Measurements from ENCODE around the gene HAP1.
"Not testable (repeated sequence)": the region's sequence is repeated elsewhere in the genome, so short reads cannot be mapped to it uniquely, and the experiment has no call there.

Gene HAP1

GRCh38 chr17:41723801-41724475 is 10.5 kb downstream of the HAP1 start:
- no peak for DNase-seq (ENCODE audit: low spot score)

GRCh38 chr17:41722231-41722630 is 12.2 kb downstream of the HAP1 start:
- no peak for DNase-seq (ENCODE audit: low spot score)

GRCh38 chr17:41718287-41718645 is 16.2 kb downstream of the HAP1 start:
- DNase-seq (ENCODE audit: low spot score) = no peak

- DNase-seq (ENCODE audit: low spot score) = no peak
These were observed 16.8 kb downstream of the HAP1 start for GRCh38 chr17:41717408-41718286.

GRCh38 chr17:41711669-41712400 is 22.6 kb downstream of the HAP1 start, which contains the start of gene GAST:
Gene GAST, plus strand, starts transcription at chr17:41712331. Its CDS starts 3,106 bp downstream, at chr17:41715437.
- no peak for DNase-seq (ENCODE audit: low spot score)

- DNase-seq (ENCODE audit: low spot score) = no peak
These were observed 23.9 kb downstream of the HAP1 start for GRCh38 chr17:41710472-41711090.

- no peak for DNase-seq (ENCODE audit: low spot score)
These were observed 26.4 kb downstream of the HAP1 start for GRCh38 chr17:41707803-41708669.

- DNase-seq (ENCODE audit: low spot score) = no peak
These were observed 29.0 kb downstream of the HAP1 start for GRCh38 chr17:41705271-41705991.

- no peak for DNase-seq (ENCODE audit: low spot score)
These were observed 31.7 kb downstream of the HAP1 start for GRCh38 chr17:41702712-41703111.

GRCh38 chr17:41700843-41701242 is 33.6 kb downstream of the HAP1 start:
- not testable (repeated sequence) for DNase-seq (ENCODE audit: low spot score)

- DNase-seq (ENCODE audit: low spot score) = peak; percentile 73
These were observed 37.1 kb downstream of the HAP1 start for GRCh38 chr17:41697122-41697962.

GRCh38 chr17:41695954-41696757 is 38.3 kb downstream of the HAP1 start:
- DNase-seq (ENCODE audit: low spot score) = peak; percentile 76

GRCh38 chr17:41695134-41695661 is 39.2 kb downstream of the HAP1 start:
- DNase-seq (ENCODE audit: low spot score) = no peak

GRCh38 chr17:41692722-41693521 is 41.5 kb downstream of the HAP1 start:
- DNase-seq (ENCODE audit: low spot score) = no peak

GRCh38 chr17:41691031-41691777 is 43.2 kb downstream of the HAP1 start:
- no peak for DNase-seq (ENCODE audit: low spot score)

GRCh38 chr17:41690497-41690896 is 43.9 kb downstream of the HAP1 start:
- DNase-seq (ENCODE audit: low spot score) = no peak
